ENCODE data around the gene CLCN6.

CLCN6 gene

GRCh38 chr1:11761285-11761684 is 44.7 kb upstream of the CLCN6 start:
- no peak for TF ChIP-seq POLR2AphosphoS5 (IDR thresholded peaks at IDR 0.05; ENCODE audit: low read depth)
- TF ChIP-seq, protein P1, sequence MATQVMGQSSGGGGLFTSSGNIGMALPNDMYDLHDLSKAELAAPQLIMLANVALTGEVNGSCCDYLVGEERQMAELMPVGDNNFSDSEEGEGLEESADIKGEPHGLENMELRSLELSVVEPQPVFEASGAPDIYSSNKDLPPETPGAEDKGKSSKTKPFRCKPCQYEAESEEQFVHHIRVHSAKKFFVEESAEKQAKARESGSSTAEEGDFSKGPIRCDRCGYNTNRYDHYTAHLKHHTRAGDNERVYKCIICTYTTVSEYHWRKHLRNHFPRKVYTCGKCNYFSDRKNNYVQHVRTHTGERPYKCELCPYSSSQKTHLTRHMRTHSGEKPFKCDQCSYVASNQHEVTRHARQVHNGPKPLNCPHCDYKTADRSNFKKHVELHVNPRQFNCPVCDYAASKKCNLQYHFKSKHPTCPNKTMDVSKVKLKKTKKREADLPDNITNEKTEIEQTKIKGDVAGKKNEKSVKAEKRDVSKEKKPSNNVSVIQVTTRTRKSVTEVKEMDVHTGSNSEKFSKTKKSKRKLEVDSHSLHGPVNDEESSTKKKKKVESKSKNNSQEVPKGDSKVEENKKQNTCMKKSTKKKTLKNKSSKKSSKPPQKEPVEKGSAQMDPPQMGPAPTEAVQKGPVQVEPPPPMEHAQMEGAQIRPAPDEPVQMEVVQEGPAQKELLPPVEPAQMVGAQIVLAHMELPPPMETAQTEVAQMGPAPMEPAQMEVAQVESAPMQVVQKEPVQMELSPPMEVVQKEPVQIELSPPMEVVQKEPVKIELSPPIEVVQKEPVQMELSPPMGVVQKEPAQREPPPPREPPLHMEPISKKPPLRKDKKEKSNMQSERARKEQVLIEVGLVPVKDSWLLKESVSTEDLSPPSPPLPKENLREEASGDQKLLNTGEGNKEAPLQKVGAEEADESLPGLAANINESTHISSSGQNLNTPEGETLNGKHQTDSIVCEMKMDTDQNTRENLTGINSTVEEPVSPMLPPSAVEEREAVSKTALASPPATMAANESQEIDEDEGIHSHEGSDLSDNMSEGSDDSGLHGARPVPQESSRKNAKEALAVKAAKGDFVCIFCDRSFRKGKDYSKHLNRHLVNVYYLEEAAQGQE (IDR thresholded peaks at IDR 0.05; ENCODE audit: insufficient replicate concordance, low read depth) = no peak
- no peak for TF ChIP-seq GABPA (IDR thresholded peaks at IDR 0.05; ENCODE audit: low read depth)
- no peak for TF ChIP-seq SPI1 (IDR thresholded peaks at IDR 0.05; ENCODE audit: borderline replicate concordance, low read depth)
- TF ChIP-seq CTCF (IDR thresholded peaks at IDR 0.05; ENCODE audit: insufficient read depth, low read length) = no peak
- H3K27ac ChIP-seq (replicated peaks) = no peak overlapping the region
- H3K4me3 ChIP-seq (replicated peaks; ENCODE audit: insufficient read depth, low read length) = no peak overlapping the region
- H3K27me3 ChIP-seq (ENCODE audit: insufficient read depth, poor library complexity, severe bottlenecking) = peaks cover 5% of the 10 kb centered on the region
- no peak for DNase-seq (ENCODE audit: low read depth in 1 of 2, low spot score in 1 of 2)

DNA sequence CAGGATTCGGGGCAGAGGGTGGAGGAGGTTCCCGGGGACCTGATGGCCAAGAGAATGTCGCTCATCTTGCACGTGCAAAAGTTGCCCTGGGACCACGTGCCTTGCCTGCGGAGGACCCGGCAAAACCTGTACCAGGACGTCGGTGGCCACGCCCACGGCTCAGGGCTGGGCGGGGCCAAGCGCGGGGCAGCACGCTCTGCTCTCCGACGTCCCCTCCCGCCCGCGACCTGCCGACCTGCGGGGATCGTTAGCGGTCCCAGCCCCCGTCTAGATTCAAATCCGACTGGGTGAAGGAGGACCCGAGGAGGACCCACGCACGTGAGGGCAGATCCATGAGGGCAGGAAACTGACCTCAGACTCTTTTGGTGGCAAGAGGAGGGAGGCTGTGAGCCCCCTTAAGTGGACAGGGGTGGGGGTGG is 44.0 kb upstream of the CLCN6 start, which contains the start of gene C1orf167:
Gene C1orf167, plus strand, starts transcription at position 206 of the 419 bp plus-strand sequence. CDS start 2,208 bp downstream, outside the sequence.
- H3K27ac ChIP-seq (replicated peaks) = no peak within 1 kb of the TSS
- TF ChIP-seq SPI1 (IDR thresholded peaks at IDR 0.05; ENCODE audit: borderline replicate concordance, low read depth) (no peak), GABPA (IDR thresholded peaks at IDR 0.05; ENCODE audit: low read depth) (no peak), CTCF (IDR thresholded peaks at IDR 0.05; ENCODE audit: insufficient read depth, low read length) (no peak), POLR2AphosphoS5 (IDR thresholded peaks at IDR 0.05; ENCODE audit: low read depth) (no peak)

DNA sequence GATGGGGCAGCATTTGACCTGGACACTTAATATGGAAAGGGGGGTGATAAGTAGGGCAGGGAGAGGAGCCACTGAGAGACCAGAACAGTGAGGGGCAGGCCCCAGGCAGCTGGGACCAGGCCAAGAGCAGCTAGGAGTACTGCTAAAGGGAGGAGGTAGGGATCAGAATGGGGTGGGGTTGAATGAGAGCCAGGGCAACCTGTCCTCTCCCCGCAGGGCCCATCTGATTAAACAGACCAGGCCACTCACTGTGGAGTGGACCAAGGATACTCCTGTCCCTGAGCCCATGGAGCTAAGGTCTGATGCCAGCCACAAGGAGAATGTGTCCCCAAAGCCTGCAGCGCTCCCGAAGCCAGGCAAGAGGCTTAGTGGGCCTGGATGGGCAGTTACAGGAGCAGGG is 41.9 kb upstream of the CLCN6 start:
- no peak for DNase-seq (ENCODE audit: low read depth in 1 of 2, low spot score in 1 of 2)
- Histone ChIP-seq H3K27ac (replicated peaks) (no peak overlapping the region), H3K27me3 (ENCODE audit: insufficient read depth, poor library complexity, severe bottlenecking) (peaks cover 5% of the 10 kb centered on the region), H3K4me3 (replicated peaks; ENCODE audit: insufficient read depth, low read length) (no peak overlapping the region)
- TF ChIP-seq CTCF (IDR thresholded peaks at IDR 0.05; ENCODE audit: insufficient read depth, low read length) = no peak
- no peak for TF ChIP-seq SPI1 (IDR thresholded peaks at IDR 0.05; ENCODE audit: borderline replicate concordance, low read depth)
- TF ChIP-seq POLR2AphosphoS5 (IDR thresholded peaks at IDR 0.05; ENCODE audit: low read depth) = no peak
- TF ChIP-seq, protein P1 (IDR thresholded peaks at IDR 0.05; ENCODE audit: insufficient replicate concordance, low read depth) = no peak
- no peak for TF ChIP-seq GABPA (IDR thresholded peaks at IDR 0.05; ENCODE audit: low read depth)

More for the DNA sequence above, 44.0 kb upstream of the CLCN6 start, which contains the start of gene C1orf167:
- peaks cover 5% of the 10 kb centered on the region for H3K27me3 ChIP-seq (ENCODE audit: insufficient read depth, poor library complexity, severe bottlenecking)
- no peak for DNase-seq (ENCODE audit: low read depth in 1 of 2, low spot score in 1 of 2)
- H3K4me3 ChIP-seq (replicated peaks; ENCODE audit: insufficient read depth, low read length) = no peak within 1 kb of the TSS

GRCh38 chr1:11764519-11764918 is 41.5 kb upstream of the CLCN6 start:
- no peak overlapping the region for H3K4me3 ChIP-seq (replicated peaks; ENCODE audit: insufficient read depth, low read length)
- TF ChIP-seq, protein P1 (IDR thresholded peaks at IDR 0.05; ENCODE audit: insufficient replicate concordance, low read depth) = no peak
- no peak for TF ChIP-seq POLR2AphosphoS5 (IDR thresholded peaks at IDR 0.05; ENCODE audit: low read depth)
- no peak for TF ChIP-seq GABPA (IDR thresholded peaks at IDR 0.05; ENCODE audit: low read depth)
- TF ChIP-seq CTCF (IDR thresholded peaks at IDR 0.05; ENCODE audit: insufficient read depth, low read length) = no peak
- TF ChIP-seq SPI1 (IDR thresholded peaks at IDR 0.05; ENCODE audit: borderline replicate concordance, low read depth) = no peak
- peaks cover 5% of the 10 kb centered on the region for H3K27me3 ChIP-seq (ENCODE audit: insufficient read depth, poor library complexity, severe bottlenecking)
- no peak overlapping the region for H3K27ac ChIP-seq (replicated peaks)
- no peak for DNase-seq (ENCODE audit: low read depth in 1 of 2, low spot score in 1 of 2)

Data from HL-60 (cell line).